H1 (cell line): ENCODE measurements around the gene ASS1. TPM values are rescaled to one million over a fixed set of nuclear protein-coding genes. Genes with fewer than 3 reads are reported as not detected.

Source experiments
- CTCF ChIA-PET: fragments of 300-600 bp; sonication (Branson Sonifier 250); formaldehyde crosslinking; loops from one replicate; lab custom pipeline; 2021; ENCODE audit not compliant: partially characterized antibody; lab: Charles Lee
- POLR2A ChIA-PET: fragments of 300-600 bp; sonication (Branson Sonifier 250); formaldehyde crosslinking; loops from one replicate; lab custom pipeline; 2021; ENCODE audit warnings: inconsistent platforms; ENCODE audit not compliant: partially characterized antibody; lab: Charles Lee
- DNase-seq, 2 experiments: peaks; one replicate each; pipeline versions ENCODE4 v3.0.0 to v3.0.0-alpha.2; 2010 to 2022; ENCODE audit warnings: low spot score in 2 of 2, low read depth in 1 of 2, mixed read lengths in 1 of 2
- FAIRE-seq: peaks from 2 replicates; lab custom pipeline; 2011; peaks lifted over from hg19 to GRCh38; lab: Jason Lieb, UNC
- H2AFZ ChIP-seq: 2 replicates; pipeline ENCODE4 v1.8.1; 2012; ENCODE audit warnings: low read length, inconsistent platforms
- H2AK5ac ChIP-seq: 2 replicates; pipeline ENCODE4 v1.6.1; 2013; ENCODE audit warnings: low read depth, low read length
- H2BK120ac ChIP-seq: replicated peaks from 2 replicates; pipeline ENCODE3; 2013; ENCODE audit warnings: low read depth, low read length, inconsistent platforms
- H2BK12ac ChIP-seq: 2 replicates; pipeline ENCODE4 v1.6.1; 2013; ENCODE audit warnings: low read depth, low read length
- H2BK15ac ChIP-seq: 2 replicates; pipeline ENCODE4 v1.6.1; 2013; ENCODE audit warnings: low read length
- H2BK20ac ChIP-seq: 2 replicates; pipeline ENCODE4 v1.6.1; 2013; ENCODE audit warnings: low read length
- H2BK5ac ChIP-seq: 2 replicates; pipeline ENCODE4 v1.6.1; 2013; ENCODE audit warnings: low read depth, low read length
- H3K14ac ChIP-seq: 2 replicates; pipeline ENCODE4 v1.6.1; 2013; ENCODE audit warnings: inconsistent platforms; ENCODE audit not compliant: insufficient read length
- H3K18ac ChIP-seq: 2 replicates; pipeline ENCODE4 v1.6.1; 2013; ENCODE audit warnings: low read length; ENCODE audit errors: extremely low read depth
- H3K23ac ChIP-seq: 2 replicates; pipeline ENCODE4 v1.6.1; 2013; ENCODE audit warnings: inconsistent platforms; ENCODE audit not compliant: insufficient read length
- H3K23me2 ChIP-seq: 2 replicates; pipeline ENCODE4 v1.6.1; 2013; ENCODE audit warnings: low read depth, low read length
- H3K27ac ChIP-seq: 2 replicates; pipeline ENCODE4 v1.6.1; 2011; ENCODE audit warnings: low read depth, low read length, inconsistent platforms
- H3K27me3 ChIP-seq, 4 experiments: replicated peaks in 1 of 4; 1 replicate in 1 of 4; 2 replicates in 3 of 4; pipeline versions ENCODE4 v1.6.1 to v1.8.1; 2011 to 2013; ENCODE audit warnings: low read length in 3 of 4, mild to moderate bottlenecking in 3 of 4, inconsistent platforms in 2 of 4, mixed read lengths in 2 of 4, moderate library complexity in 1 of 4; ENCODE audit not compliant: control insufficient read depth in 3 of 4, insufficient read depth in 3 of 4; ENCODE audit errors: extremely low read depth in 1 of 4
- H3K36me3 ChIP-seq, 4 experiments: 2 replicates each; pipeline versions ENCODE4 v1.6.1 to v1.8.1; 2011 to 2013; ENCODE audit warnings: mild to moderate bottlenecking in 4 of 4, low read length in 3 of 4, moderate library complexity in 2 of 4, control low read depth in 1 of 4, inconsistent platforms in 1 of 4; ENCODE audit not compliant: insufficient read depth in 4 of 4, control insufficient read depth in 2 of 4
- H3K4ac ChIP-seq: replicated peaks from 2 replicates; pipeline ENCODE3; 2013; ENCODE audit warnings: low read length, low read depth, mixed read lengths, inconsistent platforms; ENCODE audit not compliant: insufficient read length
- H3K4me1 ChIP-seq, 4 experiments: replicated peaks in 1 of 4; 1 replicate in 1 of 4; 2 replicates in 3 of 4; pipeline versions ENCODE4 v1.6.1 to v1.8.1; 2011 to 2013; ENCODE audit warnings: low read length in 3 of 4, inconsistent platforms in 2 of 4, mixed read lengths in 1 of 4; ENCODE audit not compliant: insufficient read depth in 4 of 4, control insufficient read depth in 3 of 4
- H3K4me2 ChIP-seq, 2 experiments: 2 replicates each; pipeline versions ENCODE4 v1.6.1 to v1.8.1; 2011 to 2013; ENCODE audit warnings: low read depth in 2 of 2, low read length in 2 of 2, control low read depth in 1 of 2, inconsistent platforms in 1 of 2, mild to moderate bottlenecking in 1 of 2; ENCODE audit not compliant: insufficient read depth in 1 of 2
- H3K4me3 ChIP-seq, 4 experiments: fragments of 200-600, 300-600 bp in 1 of 4; sonication (generic), shearing (Covaris generic), sonication (Bioruptor Twin) in 1 of 4; 2 replicates each; pipeline versions ENCODE4 v1.5.1 to v1.8.1; 2011 to 2016; ENCODE audit warnings: low read length in 4 of 4, low read depth in 3 of 4, control low read depth in 2 of 4, inconsistent platforms in 2 of 4, mild to moderate bottlenecking in 2 of 4, mixed read lengths in 1 of 4, moderate library complexity in 1 of 4; ENCODE audit not compliant: insufficient read depth in 2 of 4; ENCODE audit errors: extremely low read depth in 1 of 4
- H3K56ac ChIP-seq: replicated peaks from 2 replicates; pipeline ENCODE3; 2013; ENCODE audit warnings: low read depth, mild to moderate bottlenecking, mixed read lengths, low read length, inconsistent platforms; ENCODE audit not compliant: insufficient read length
- H3K79me1 ChIP-seq: 2 replicates; pipeline ENCODE4 v1.6.1; 2013; ENCODE audit warnings: low read depth, low read length, control low read depth
- H3K79me2 ChIP-seq, 2 experiments: 2 replicates each; pipeline versions ENCODE4 v1.6.1 to v1.8.1; 2012 to 2013; ENCODE audit warnings: low read length in 2 of 2, mild to moderate bottlenecking in 2 of 2, inconsistent platforms in 1 of 2; ENCODE audit not compliant: insufficient read depth in 2 of 2, control insufficient read depth in 1 of 2
- H3K9ac ChIP-seq, 4 experiments: replicated peaks in 1 of 4; 1 replicate in 1 of 4; 2 replicates in 3 of 4; pipeline versions ENCODE4 v1.6.1 to v1.8.1; 2011 to 2013; ENCODE audit warnings: low read depth in 3 of 4, low read length in 3 of 4, control low read depth in 2 of 4, mild to moderate bottlenecking in 2 of 4, moderate library complexity in 2 of 4, inconsistent platforms in 1 of 4; ENCODE audit errors: extremely low read depth in 1 of 4
- H3K9me3 ChIP-seq, 2 experiments: 2 replicates each; pipeline versions ENCODE4 v1.6.1 to v1.8.1; 2012 to 2013; ENCODE audit warnings: mild to moderate bottlenecking in 2 of 2, moderate library complexity in 2 of 2, control low read depth in 1 of 2, inconsistent platforms in 1 of 2, low read depth in 1 of 2, low read length in 1 of 2, mixed read lengths in 1 of 2; ENCODE audit not compliant: insufficient read depth in 2 of 2
- H4K20me1 ChIP-seq, 2 experiments: replicated peaks in 1 of 2; 2 replicates each; pipeline versions ENCODE3 to v1.8.1; 2011 to 2013; ENCODE audit warnings: inconsistent platforms in 2 of 2, low read length in 2 of 2, mild to moderate bottlenecking in 1 of 2; ENCODE audit not compliant: insufficient read depth in 2 of 2, control insufficient read depth in 1 of 2
- H4K5ac ChIP-seq: 2 replicates; pipeline ENCODE4 v1.6.1; 2013; ENCODE audit warnings: low read length, low read depth, mixed read lengths, inconsistent platforms; ENCODE audit not compliant: insufficient read length
- H4K8ac ChIP-seq: 2 replicates; pipeline ENCODE4 v1.8.0; 2013; ENCODE audit warnings: mild to moderate bottlenecking, moderate library complexity, low read length, inconsistent platforms; ENCODE audit not compliant: insufficient read depth; ENCODE audit errors: extremely low read depth
- H4K91ac ChIP-seq: replicated peaks from 2 replicates; pipeline ENCODE3; 2013; ENCODE audit warnings: low read length, mixed read lengths, inconsistent platforms; ENCODE audit not compliant: insufficient read length
- CHD2 ChIP-seq: IDR thresholded peaks from 2 replicates; pipeline ENCODE4 v1.6.1; 2012; ENCODE audit warnings: low read length, improper control_type of control experiment
- FOSL1 ChIP-seq: IDR thresholded peaks from 2 replicates; pipeline ENCODE4 v1.6.1; 2011; ENCODE audit warnings: mild to moderate bottlenecking, low read depth, low read length, moderate library complexity; ENCODE audit not compliant: insufficient read depth
- MAFK ChIP-seq: IDR thresholded peaks from 2 replicates; pipeline ENCODE4 v1.6.1; 2012; ENCODE audit warnings: low read depth, mild to moderate bottlenecking, improper control_type of control experiment, low read length
- PHF8 ChIP-seq: fragments of 200-600 bp; sonication (generic); conservative IDR thresholded peaks from 2 replicates; pipeline ENCODE4 v1.7.1; 2012; ENCODE audit warnings: low read depth, mild to moderate bottlenecking, inconsistent platforms, low read length, moderate library complexity
- SIX5 ChIP-seq: IDR thresholded peaks from 2 replicates; pipeline ENCODE4 v1.6.1; 2011; ENCODE audit warnings: mild to moderate bottlenecking, low read depth, low read length
- YY1 ChIP-seq: IDR thresholded peaks from 2 replicates; pipeline ENCODE4 v1.6.1; 2011; ENCODE audit warnings: low read depth, mild to moderate bottlenecking, low read length
- ZNF274 ChIP-seq: IDR thresholded peaks from 2 replicates; pipeline ENCODE4 v1.7.0; 2012; ENCODE audit warnings: low read length, borderline replicate concordance; ENCODE audit errors: extremely low read depth
- WGBS, 2 experiments: shearing (Covaris generic) in 1 of 2; methylation state at CpG; one replicate each; pipeline versions ENCODE4 v1.1.6 to v1.1.7; 2013 to 2015; ENCODE audit warnings: low lambda C conversion rate in 2 of 2, mixed read lengths in 2 of 2, inconsistent platforms in 1 of 2, low coverage in 1 of 2, missing lambda C conversion rate in 1 of 2; ENCODE audit not compliant: insufficient replicate concordance in 2 of 2, insufficient coverage in 1 of 2, insufficient read length in 1 of 2; ENCODE audit errors: extremely low coverage in 1 of 2, missing lambda C conversion rate in 1 of 2; 5-methylcytosine and 5-hydroxymethylcytosine counted together
- polyA plus RNA-seq, 7 experiments: library from polyadenylated mRNA; depleted of rRNA in 3 of 7; stranded (reverse) in 5 of 7; unstranded in 2 of 7; fragments of >200 nt in 5 of 7; fragments of 200-250 nt in 2 of 7; gene quantifications; 1 replicate in 5 of 7; 2 replicates in 1 of 7; 4 replicates in 1 of 7; pipeline versions ENCODE4 v1.2.1 to v1.2.3, GENCODE V29; 2011 to 2013; ENCODE audit warnings: missing spikeins in 2 of 7, mixed read lengths in 2 of 7
- total RNA-seq: library from RNA; stranded (reverse); fragmentation: NEBNext Ultra II Directional; extraction: Animal tissue kit (Norgen Biotek cat#: 25700); gene quantifications from 2 replicates; pipeline ENCODE4 v1.2.1, GENCODE V29; 2021
- TF ChIP-seq, protein P1 (sequence below), 3 experiments: IDR thresholded peaks; 1 replicate in 2 of 3; 2 replicates in 1 of 3; pipeline versions ENCODE4 v1.5.1 to v1.6.1; 2011; ENCODE audit warnings: low read length in 3 of 3, mild to moderate bottlenecking in 3 of 3, inconsistent platforms in 2 of 3, low read depth in 1 of 3, moderate library complexity in 1 of 3; ENCODE audit not compliant: insufficient read depth in 1 of 3; ENCODE audit errors: control extremely low read depth in 1 of 3
- TF ChIP-seq, protein P2 (sequence below): IDR thresholded peaks from 2 replicates; pipeline ENCODE4 v1.6.1; 2012; ENCODE audit warnings: inconsistent platforms
- TF ChIP-seq, protein P3 (sequence below): IDR thresholded peaks from 2 replicates; pipeline ENCODE4 v1.6.1; 2012; ENCODE audit warnings: inconsistent platforms

ASS1 gene
- total and polyA plus RNA-seq, 2 of the 8 experiments (the other 6 are each of a cell fraction or from before 2014, with no cell fraction given): 108 to 296 TPM

DNA sequence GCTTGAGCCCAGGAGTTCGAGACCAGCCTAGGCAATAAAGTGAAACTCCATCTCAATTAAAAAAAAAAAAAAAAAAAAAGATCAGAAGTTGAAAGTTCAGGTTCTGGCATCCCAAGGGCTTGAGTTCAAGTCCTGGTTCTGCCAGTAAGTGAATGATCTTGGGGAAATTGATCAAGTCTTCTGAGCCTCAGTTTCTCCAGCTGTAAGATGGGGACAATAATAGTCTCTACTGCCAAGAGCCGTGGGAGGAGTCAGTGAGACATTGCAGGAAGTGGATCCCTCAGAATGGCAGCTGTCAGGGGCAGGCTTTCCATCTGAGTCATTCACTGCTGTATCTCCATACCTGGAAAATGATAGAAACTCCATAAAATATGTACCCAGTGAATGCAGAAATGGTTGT is 96.8 kb downstream of the ASS1 start:
- Histone ChIP-seq H2AK5ac (no peak overlapping the region), H2BK120ac (no peak overlapping the region), H2BK15ac (no peak overlapping the region), H3K9ac (no peak overlapping the region), H3K4me2 (no peak overlapping the region), H3K36me3 (no peaks in the 10 kb centered on the region; a peak in 1 of 8 replicates), H3K23me2 (no peaks in the 10 kb centered on the region; the same call in 1 of the 2 replicates), H2BK5ac (no peak overlapping the region), H3K4me3 (no peak overlapping the region), H3K27me3 (peaks cover 0 to 13% (median 7%) of the 10 kb centered on the region in 4 experiments; a peak in 4 of 7 replicates), H2BK12ac (no peak overlapping the region), H4K8ac (no peak overlapping the region), H3K14ac (no peak overlapping the region), H2BK20ac (no peak overlapping the region), H3K4me1 (peaks cover 0 to 20% (median 5%) of the 10 kb centered on the region in 4 experiments; a peak in 4 of 7 replicates), H4K5ac (no peak overlapping the region), H3K4ac (no peak overlapping the region), H4K91ac (no peak overlapping the region), H3K23ac (no peak overlapping the region), H3K79me1 (no peaks in the 10 kb centered on the region; the same call in 1 of the 2 replicates), H3K9me3 (no peaks in the 10 kb centered on the region), H2AFZ (no peak overlapping the region), H3K56ac (no peak overlapping the region), H3K27ac (no peak overlapping the region), H3K79me2 (no peaks in the 10 kb centered on the region), H4K20me1 (no peaks in the 10 kb centered on the region), H3K18ac (no peak overlapping the region)
- FAIRE-seq: no peak
- DNase-seq: no peak
- ChIA-PET POLR2A (interaction anchor here (1.7 kb wide), 1 partner anchor 15 kb away, joined by 5 read pairs; no protein-coding TSS in a partner anchor), CTCF (interaction anchor here (0.9 to 1.6 kb wide), 2 partner anchors 11 to 74 kb away, joined by 3 to 4 read pairs; no protein-coding TSS in a partner anchor)
- WGBS, 2 experiments: 88% methylated on average over 2 of the region's 2 CpGs; no CpG with 5 or more reads in 1 of the 2 experiments
- TF ChIP-seq CHD2: no peak
- no peak for TF ChIP-seq ZNF274
- TF ChIP-seq FOSL1: no peak
- TF ChIP-seq YY1: no peak
- TF ChIP-seq, protein P1, sequence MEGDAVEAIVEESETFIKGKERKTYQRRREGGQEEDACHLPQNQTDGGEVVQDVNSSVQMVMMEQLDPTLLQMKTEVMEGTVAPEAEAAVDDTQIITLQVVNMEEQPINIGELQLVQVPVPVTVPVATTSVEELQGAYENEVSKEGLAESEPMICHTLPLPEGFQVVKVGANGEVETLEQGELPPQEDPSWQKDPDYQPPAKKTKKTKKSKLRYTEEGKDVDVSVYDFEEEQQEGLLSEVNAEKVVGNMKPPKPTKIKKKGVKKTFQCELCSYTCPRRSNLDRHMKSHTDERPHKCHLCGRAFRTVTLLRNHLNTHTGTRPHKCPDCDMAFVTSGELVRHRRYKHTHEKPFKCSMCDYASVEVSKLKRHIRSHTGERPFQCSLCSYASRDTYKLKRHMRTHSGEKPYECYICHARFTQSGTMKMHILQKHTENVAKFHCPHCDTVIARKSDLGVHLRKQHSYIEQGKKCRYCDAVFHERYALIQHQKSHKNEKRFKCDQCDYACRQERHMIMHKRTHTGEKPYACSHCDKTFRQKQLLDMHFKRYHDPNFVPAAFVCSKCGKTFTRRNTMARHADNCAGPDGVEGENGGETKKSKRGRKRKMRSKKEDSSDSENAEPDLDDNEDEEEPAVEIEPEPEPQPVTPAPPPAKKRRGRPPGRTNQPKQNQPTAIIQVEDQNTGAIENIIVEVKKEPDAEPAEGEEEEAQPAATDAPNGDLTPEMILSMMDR (IDR thresholded peaks at IDR 0.05; ENCODE audit: control extremely low read depth in 1 of 3, insufficient read depth in 1 of 3, low read depth in 1 of 3, low read length in 3 of 3): no peak
- TF ChIP-seq, protein P2, sequence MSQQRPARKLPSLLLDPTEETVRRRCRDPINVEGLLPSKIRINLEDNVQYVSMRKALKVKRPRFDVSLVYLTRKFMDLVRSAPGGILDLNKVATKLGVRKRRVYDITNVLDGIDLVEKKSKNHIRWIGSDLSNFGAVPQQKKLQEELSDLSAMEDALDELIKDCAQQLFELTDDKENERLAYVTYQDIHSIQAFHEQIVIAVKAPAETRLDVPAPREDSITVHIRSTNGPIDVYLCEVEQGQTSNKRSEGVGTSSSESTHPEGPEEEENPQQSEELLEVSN: no peak
- no peak for TF ChIP-seq SIX5
- no peak for TF ChIP-seq PHF8
- TF ChIP-seq MAFK: no peak
- TF ChIP-seq, protein P3, sequence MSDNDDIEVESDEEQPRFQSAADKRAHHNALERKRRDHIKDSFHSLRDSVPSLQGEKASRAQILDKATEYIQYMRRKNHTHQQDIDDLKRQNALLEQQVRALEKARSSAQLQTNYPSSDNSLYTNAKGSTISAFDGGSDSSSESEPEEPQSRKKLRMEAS: no peak
